HG03520 (cell line): ENCODE measurements around the gene DYNC2H1.
"Not testable (repeated sequence)": the region's sequence is repeated elsewhere in the genome, so short reads cannot be mapped to it uniquely, and the experiment has no call there.

Experiments used
- ATAC-seq: cut with Tn5 transposase; IDR thresholded peaks from one replicate; pipeline ENCODE4 v1.9.1; 2021; ENCODE audit warnings: mild to moderate bottlenecking, moderate library complexity; ENCODE audit not compliant: unreplicated experiment

Gene DYNC2H1

GRCh38 chr11:103364687-103365086, 255.5 kb downstream of the DYNC2H1 start:
- ATAC-seq = no peak

- no peak for ATAC-seq
Observed at GRCh38 chr11:103367650-103368049, 258.4 kb downstream of the DYNC2H1 start.

GRCh38 chr11:103368145-103368544, 258.9 kb downstream of the DYNC2H1 start:
- no peak for ATAC-seq

GRCh38 chr11:103370076-103370475, 260.9 kb downstream of the DYNC2H1 start:
- no peak for ATAC-seq

GRCh38 chr11:103372906-103373305, 263.7 kb downstream of the DYNC2H1 start:
- no peak for ATAC-seq

GRCh38 chr11:103374227-103374626, 265.0 kb downstream of the DYNC2H1 start:
- ATAC-seq = not testable (repeated sequence)

GRCh38 chr11:103378931-103379330, 269.7 kb downstream of the DYNC2H1 start:
- ATAC-seq = no peak

GRCh38 chr11:103380031-103380430, 270.8 kb downstream of the DYNC2H1 start:
- no peak for ATAC-seq

GRCh38 chr11:103384652-103385051, 275.4 kb downstream of the DYNC2H1 start:
- no peak for ATAC-seq

- ATAC-seq = no peak
Observed at GRCh38 chr11:103395612-103396011, 286.4 kb downstream of the DYNC2H1 start.

GRCh38 chr11:103396237-103396636, 287.0 kb downstream of the DYNC2H1 start:
- no peak for ATAC-seq

- ATAC-seq = no peak
Observed at GRCh38 chr11:103397369-103397768, 288.1 kb downstream of the DYNC2H1 start.

- ATAC-seq = no peak
Observed at GRCh38 chr11:103398829-103399228, 289.6 kb downstream of the DYNC2H1 start.

GRCh38 chr11:103406357-103406756, 297.1 kb downstream of the DYNC2H1 start:
- no peak for ATAC-seq

- ATAC-seq = no peak
Observed at GRCh38 chr11:103407641-103408040, 298.4 kb downstream of the DYNC2H1 start.

- ATAC-seq = no peak
Observed at GRCh38 chr11:103413266-103413888, 304.2 kb downstream of the DYNC2H1 start.

GRCh38 chr11:103418014-103418413, 308.8 kb downstream of the DYNC2H1 start:
- no peak for ATAC-seq

- no peak for ATAC-seq
Observed at GRCh38 chr11:103420593-103420992, 311.4 kb downstream of the DYNC2H1 start.

GRCh38 chr11:103433386-103434072, 324.3 kb downstream of the DYNC2H1 start:
- no peak for ATAC-seq

- ATAC-seq = no peak
Observed at GRCh38 chr11:103434073-103434411, 324.8 kb downstream of the DYNC2H1 start.

GRCh38 chr11:103436131-103436770, 327.0 kb downstream of the DYNC2H1 start:
- ATAC-seq = no peak

- no peak for ATAC-seq
Observed at GRCh38 chr11:103441021-103441420, 331.8 kb downstream of the DYNC2H1 start.
